Lung (tissue), 12 donors: Measurements from ENCODE around the gene LMTK2. TPM values are rescaled to one million over a fixed set of nuclear protein-coding genes. Genes with fewer than 3 reads are reported as not detected.

Source experiments
- ATAC-seq: fragments of 200-7000 bp; cut with Tn5 transposase; one replicate; pipeline ENCODE4 v1.9.1; 2020; ENCODE audit warnings: moderate number of reproducible peaks; ENCODE audit not compliant: insufficient read depth, low FRiP score
- DNase-seq, 3 donors: peaks; one replicate each; pipeline ENCODE4 v3.0.0-alpha.2; 2013 to 2017
- H3K27ac ChIP-seq, 2 donors: one replicate each; pipeline ENCODE4 v1.5.1; 2013; ENCODE audit warnings: mild to moderate bottlenecking in 2 of 2, moderate library complexity in 2 of 2, control low read depth in 1 of 2, inconsistent platforms in 1 of 2, low read depth in 1 of 2, low read length in 1 of 2
- H3K27me3 ChIP-seq, 3 donors: one replicate each; pipeline ENCODE4 v1.5.1; 2013; ENCODE audit warnings: low read length in 2 of 3; ENCODE audit not compliant: control insufficient read depth in 3 of 3, insufficient read depth in 3 of 3
- H3K36me3 ChIP-seq, 4 donors: one replicate each; pipeline ENCODE4 v1.5.1; 2013; ENCODE audit warnings: low read length in 4 of 4, mild to moderate bottlenecking in 1 of 4, moderate library complexity in 1 of 4; ENCODE audit not compliant: control insufficient read depth in 4 of 4, insufficient read depth in 4 of 4
- H3K4me1 ChIP-seq, 5 donors: one replicate each; pipeline ENCODE4 v1.5.1; 2013; ENCODE audit warnings: low read length in 5 of 5, mild to moderate bottlenecking in 2 of 5, moderate library complexity in 1 of 5; ENCODE audit not compliant: control insufficient read depth in 5 of 5, insufficient read depth in 5 of 5
- H3K4me3 ChIP-seq: one replicate; pipeline ENCODE4 v1.5.1; 2013; ENCODE audit warnings: mild to moderate bottlenecking, control low read depth, moderate library complexity
- H3K9ac ChIP-seq, 2 donors: one replicate each; pipeline ENCODE4 v1.5.1; 2013; ENCODE audit warnings: low read length in 2 of 2, control low read depth in 1 of 2; ENCODE audit not compliant: insufficient read depth in 1 of 2
- H3K9me3 ChIP-seq, 4 donors: one replicate each; pipeline ENCODE4 v1.5.1; 2013; ENCODE audit warnings: low read length in 3 of 4, mild to moderate bottlenecking in 1 of 4, moderate library complexity in 1 of 4; ENCODE audit not compliant: control insufficient read depth in 4 of 4, insufficient read depth in 3 of 4
- WGBS, 2 donors: extraction: QIAGEN DNeasy Blood & Tissue Kit; methylation state at CpG; one replicate each; pipeline ENCODE4 v1.1.7; 2013; 5-methylcytosine and 5-hydroxymethylcytosine counted together
- polyA plus RNA-seq, 2 donors: library from polyadenylated mRNA; stranded (reverse); fragments of 200-250 nt; gene quantifications; one replicate each; pipeline ENCODE4 v1.2.1, GENCODE V29; 2013
- total RNA-seq, 2 donors: library from RNA; depleted of rRNA in 1 of 2; stranded (reverse); fragments of >200 nt in 1 of 2; gene quantifications; one replicate each; pipeline ENCODE4 v1.2.1, GENCODE V29; 2014 to 2021
- TF ChIP-seq, protein P1 (sequence below): IDR thresholded peaks from 2 replicates; pipeline ENCODE4 v1.5.1; 2012; ENCODE audit warnings: mild to moderate bottlenecking; ENCODE audit errors: control extremely low read depth, extremely low read depth
- donor health status: control.
- donor health status: control.
- donor health status: Bipolar disorder and iron deficiency.
- donor health status: healthy.
- donor health status: DM: yes; HTN: yes; CAD: no.

The LMTK2 gene
- total and polyA plus RNA-seq, 4 donors, result 6.6 to 25.8 (median 15.7) TPM

DNA sequence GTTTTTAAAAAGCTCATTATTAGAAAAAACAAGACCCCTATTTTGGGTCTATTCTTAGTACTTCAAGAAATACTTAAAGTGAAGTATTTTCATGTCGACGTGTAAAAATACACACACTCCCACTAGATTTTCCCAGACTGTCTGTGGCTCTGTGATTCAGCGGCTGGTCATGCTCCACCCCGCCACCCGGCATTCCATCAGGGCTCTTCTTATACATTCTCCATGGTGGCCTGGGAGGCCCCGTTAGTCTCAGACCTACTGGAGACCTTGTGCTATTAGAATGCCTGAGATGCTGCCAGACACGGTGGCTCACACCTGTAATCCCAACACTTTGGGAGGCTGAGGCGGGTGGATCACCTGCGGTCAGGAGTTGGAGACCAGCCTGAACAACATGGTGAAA is 132.3 kb downstream of the LMTK2 start:
- H3K36me3 ChIP-seq, result peaks cover 0 to 43% (median 2%) of the 10 kb centered on the region in 4 donors
- peaks cover 0 to 2% (median 0%) of the 10 kb centered on the region in 4 donors for H3K9me3 ChIP-seq
- H3K4me1 ChIP-seq, result no peaks in the 10 kb centered on the region
- ATAC-seq (no peak), DNase-seq (no peak)
- no peak overlapping the region for H3K4me3 ChIP-seq
- TF ChIP-seq, protein P1, sequence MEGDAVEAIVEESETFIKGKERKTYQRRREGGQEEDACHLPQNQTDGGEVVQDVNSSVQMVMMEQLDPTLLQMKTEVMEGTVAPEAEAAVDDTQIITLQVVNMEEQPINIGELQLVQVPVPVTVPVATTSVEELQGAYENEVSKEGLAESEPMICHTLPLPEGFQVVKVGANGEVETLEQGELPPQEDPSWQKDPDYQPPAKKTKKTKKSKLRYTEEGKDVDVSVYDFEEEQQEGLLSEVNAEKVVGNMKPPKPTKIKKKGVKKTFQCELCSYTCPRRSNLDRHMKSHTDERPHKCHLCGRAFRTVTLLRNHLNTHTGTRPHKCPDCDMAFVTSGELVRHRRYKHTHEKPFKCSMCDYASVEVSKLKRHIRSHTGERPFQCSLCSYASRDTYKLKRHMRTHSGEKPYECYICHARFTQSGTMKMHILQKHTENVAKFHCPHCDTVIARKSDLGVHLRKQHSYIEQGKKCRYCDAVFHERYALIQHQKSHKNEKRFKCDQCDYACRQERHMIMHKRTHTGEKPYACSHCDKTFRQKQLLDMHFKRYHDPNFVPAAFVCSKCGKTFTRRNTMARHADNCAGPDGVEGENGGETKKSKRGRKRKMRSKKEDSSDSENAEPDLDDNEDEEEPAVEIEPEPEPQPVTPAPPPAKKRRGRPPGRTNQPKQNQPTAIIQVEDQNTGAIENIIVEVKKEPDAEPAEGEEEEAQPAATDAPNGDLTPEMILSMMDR, result no peak
- H3K9ac ChIP-seq, result no peak overlapping the region
- no peak overlapping the region for H3K27ac ChIP-seq
- WGBS, 2 donors, result 95 to 96% methylated on average over 9 of the region's 9 CpGs
- H3K27me3 ChIP-seq, result no peaks in the 10 kb centered on the region

DNA sequence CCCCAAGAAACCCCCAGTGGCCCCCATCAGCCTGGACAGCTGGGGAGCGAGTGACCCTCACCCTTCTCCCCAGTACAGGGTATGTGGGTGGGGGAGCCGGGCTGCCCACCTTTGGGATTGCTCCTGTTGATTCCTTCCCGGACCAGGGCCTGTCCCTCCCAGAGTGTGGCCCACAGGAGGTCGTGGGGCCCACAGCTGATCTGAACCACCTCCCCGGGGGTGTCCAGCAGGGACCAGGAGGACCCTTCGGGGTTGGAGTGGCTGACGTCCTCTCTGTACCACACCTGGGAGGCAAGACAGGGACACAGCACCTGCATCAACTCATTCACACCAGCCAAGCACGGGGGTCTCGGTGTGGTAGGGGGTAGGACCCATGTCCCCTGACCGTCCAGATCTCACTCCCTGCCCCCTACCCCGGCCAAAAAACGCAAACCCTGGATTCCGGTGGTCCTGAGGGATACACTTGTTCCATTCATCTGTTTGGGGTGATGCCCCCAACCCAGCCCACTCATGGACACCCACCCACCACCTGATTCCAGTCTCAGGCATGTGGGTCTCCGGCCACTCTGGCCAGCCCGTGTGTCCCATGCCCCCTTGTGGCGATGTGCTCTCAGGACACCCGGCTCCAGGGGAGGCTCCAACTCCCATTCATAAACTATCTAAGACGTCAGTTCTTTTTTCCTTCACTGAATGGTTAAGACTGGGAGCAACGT is 134.5 kb downstream of the LMTK2 start:
- no peak overlapping the region for H3K4me3 ChIP-seq
- H3K9me3 ChIP-seq, result peaks cover 0 to 2% (median 0%) of the 10 kb centered on the region in 4 donors
- DNase-seq (peak in 2 of 3 donors; percentile 21), ATAC-seq (no peak)
- H3K9ac ChIP-seq, result no peak overlapping the region
- H3K36me3 ChIP-seq, result peaks cover 0 to 41% (median 2%) of the 10 kb centered on the region in 4 donors
- WGBS, 2 donors, result 72 to 77% methylated on average over 19 of the region's 19 CpGs
- no peak overlapping the region for H3K27ac ChIP-seq
- TF ChIP-seq, protein P1, result peak; percentile 35
- no peaks in the 10 kb centered on the region for H3K27me3 ChIP-seq
- peaks cover 0 to 8% (median 0%) of the 10 kb centered on the region in 5 donors for H3K4me1 ChIP-seq

DNA sequence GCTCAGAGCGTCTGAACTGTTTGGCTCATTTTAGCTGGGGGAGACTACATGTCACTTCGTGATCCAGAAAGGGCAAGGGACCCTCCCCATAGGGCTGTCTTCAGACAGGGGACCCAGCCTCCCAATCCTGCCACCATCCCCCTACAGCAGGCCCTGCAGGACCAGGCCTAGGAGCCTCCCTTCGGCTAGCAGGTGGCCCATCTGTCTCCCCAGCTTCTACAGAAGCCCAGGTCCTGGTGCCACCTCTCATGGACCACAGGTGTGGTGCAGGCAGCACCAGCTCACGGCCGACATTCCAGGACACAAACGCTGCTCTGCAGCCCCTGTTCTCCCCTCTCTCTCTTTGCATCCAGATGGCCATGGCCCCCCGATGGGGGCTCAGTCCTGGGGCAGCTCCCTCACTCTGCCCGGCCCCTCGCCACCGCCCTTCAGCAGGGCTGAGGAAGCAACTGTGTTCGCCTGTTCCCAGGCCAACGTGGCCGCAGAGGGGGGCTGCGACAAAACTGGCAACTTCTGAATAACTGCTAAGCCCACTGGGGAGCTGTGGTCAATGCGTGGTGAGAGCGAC is 135.1 kb downstream of the LMTK2 start:
- peaks cover 0 to 8% (median 0%) of the 10 kb centered on the region in 5 donors for H3K4me1 ChIP-seq
- no peak overlapping the region for H3K4me3 ChIP-seq
- H3K9me3 ChIP-seq, result peaks cover 0 to 2% (median 0%) of the 10 kb centered on the region in 4 donors
- no peaks in the 10 kb centered on the region for H3K27me3 ChIP-seq
- H3K9ac ChIP-seq, result no peak overlapping the region
- peaks cover 0 to 38% (median 2%) of the 10 kb centered on the region in 4 donors for H3K36me3 ChIP-seq
- DNase-seq (no peak), ATAC-seq (no peak)
- no peak overlapping the region for H3K27ac ChIP-seq
- WGBS, 2 donors, result 88 to 92% methylated on average over 16 of the region's 16 CpGs
- TF ChIP-seq, protein P1, result no peak
